GM18511 (cell line): ENCODE data around the gene WDR44.

Experiments used
- ATAC-seq: cut with Tn5 transposase; IDR thresholded peaks from one replicate; pipeline ENCODE4 v1.9.1; 2021; ENCODE audit warnings: mild to moderate bottlenecking, moderate library complexity; ENCODE audit not compliant: unreplicated experiment

WDR44 gene

DNA sequence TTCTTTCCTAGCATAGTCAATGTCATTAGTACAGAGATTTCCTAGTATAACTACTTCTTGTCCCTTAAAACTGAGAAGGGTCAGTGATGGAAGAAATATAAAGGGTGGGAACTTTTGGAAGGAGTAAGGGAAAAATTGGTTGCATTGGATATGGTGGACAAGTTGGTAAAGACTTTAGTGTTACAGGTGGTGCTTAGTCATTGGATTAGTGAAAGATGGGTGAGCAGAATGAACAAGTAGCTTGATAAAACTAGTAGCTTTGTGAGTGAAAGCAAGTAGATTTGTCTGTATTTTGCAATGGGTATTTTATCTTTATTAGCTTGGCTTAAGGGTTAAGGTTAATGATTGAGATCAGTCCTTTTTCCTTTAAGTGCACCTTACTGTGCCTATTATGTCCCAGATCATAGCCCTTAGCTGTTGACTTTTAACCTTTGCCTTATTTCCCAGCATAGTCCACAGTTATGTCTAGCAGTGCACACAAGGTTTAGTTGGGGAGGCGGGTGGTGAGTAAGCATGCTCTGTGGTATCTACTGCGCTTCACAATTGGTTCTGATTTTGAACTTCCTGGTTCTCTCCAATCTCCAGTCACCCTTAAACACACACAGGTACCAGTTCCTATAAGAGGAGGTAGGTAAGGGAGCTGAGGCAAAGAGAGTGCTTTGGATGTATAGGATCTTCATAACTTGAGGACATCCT is 9.5 kb downstream of the WDR44 start:
- no peak for ATAC-seq

DNA sequence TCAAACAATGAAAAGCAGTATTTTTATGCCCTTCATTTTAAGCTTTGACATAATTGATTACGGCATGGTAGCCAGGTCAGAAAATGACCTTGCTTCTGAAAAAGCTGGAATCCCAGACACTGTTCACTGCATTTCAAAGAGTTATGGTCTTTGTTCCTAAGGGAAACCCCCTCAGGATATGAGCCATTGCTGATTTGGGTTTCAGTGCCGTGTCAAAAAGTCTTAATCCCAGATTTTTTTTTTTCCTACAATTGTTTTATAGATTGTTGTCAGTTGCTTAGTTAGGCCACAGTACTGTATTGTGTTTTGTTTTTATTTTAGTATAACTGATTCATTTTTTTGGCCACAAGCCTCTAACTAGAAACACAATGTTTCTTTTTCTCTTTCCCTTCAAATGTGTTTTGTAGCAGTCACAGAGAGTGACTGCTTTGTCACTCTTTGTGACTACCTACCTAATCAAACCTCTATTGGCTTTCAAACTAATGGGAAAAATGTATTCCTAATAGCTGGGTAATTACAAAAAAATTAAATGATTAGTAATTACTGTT is 10.3 kb downstream of the WDR44 start:
- no peak for ATAC-seq

DNA sequence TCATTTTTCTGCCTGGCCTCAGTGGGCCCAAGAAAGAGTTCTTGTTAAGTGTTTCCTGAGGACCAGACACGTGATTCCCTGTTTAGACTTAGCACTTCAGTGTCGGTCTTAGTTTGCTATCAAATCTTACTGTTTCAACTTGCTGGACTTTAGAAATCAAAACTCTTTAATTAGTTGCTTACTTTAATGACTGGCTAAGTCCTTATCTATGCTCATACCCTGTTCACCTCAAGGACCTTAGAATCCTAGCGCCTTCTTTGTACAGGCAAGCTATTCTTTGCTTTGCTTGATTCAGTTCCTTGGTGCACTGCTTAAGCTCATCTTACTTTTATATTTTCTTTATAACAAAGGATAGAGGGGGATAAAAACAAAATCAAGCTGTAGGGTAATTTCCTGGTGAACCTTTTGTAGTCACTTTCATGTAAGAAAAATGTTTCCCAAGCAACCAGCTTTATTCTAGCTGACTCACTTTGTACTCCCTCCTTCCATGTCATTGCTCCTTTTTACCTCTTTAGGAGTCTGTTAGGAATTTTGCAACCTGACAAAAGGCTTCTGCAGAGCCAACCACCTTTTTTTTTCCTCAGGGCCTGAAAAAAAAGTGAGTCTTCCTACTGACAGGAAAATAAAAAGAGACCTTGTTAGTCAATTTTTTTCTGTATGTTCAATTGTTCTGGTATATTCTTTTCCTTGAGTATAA is 14.7 kb downstream of the WDR44 start:
- ATAC-seq, result no peak

DNA sequence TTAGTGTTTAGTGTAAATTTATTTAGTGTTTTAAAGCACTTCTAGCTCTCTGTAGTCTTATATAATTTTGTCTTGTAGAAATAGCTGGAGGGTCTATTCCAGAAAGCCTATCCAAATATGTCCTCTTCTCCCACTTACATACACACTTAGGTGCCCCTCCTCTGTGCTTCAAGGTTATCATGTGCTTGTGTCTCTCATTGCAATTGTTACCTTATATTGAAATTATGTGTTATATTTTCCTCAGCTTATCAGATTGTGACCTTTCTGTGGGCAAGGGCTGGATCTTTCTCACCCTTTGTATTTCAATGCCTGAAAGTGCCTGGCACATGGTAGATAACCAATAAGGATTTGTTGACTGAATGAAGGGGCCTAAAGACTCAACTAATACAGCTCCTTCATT is 18.4 kb downstream of the WDR44 start:
- ATAC-seq, result no peak

DNA sequence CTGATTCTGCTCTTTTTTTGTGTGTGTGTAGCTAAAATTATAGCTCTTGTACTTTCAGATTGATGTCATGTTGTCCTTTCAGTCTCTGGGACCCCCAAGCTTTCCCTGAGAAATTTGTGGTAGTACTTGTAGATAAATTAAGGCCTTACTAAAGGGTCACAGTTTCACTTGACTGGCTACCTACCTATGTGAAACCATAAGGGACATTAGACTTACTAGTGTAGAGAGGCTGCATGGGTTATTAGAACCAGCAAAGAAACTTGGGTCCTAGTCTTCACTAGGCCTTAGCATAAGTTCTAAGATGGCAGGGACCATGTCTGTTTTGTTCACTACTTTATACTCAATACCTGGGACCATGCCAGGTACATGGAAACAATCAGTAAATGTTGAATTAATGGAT is 21.4 kb downstream of the WDR44 start:
- ATAC-seq, result no peak

DNA sequence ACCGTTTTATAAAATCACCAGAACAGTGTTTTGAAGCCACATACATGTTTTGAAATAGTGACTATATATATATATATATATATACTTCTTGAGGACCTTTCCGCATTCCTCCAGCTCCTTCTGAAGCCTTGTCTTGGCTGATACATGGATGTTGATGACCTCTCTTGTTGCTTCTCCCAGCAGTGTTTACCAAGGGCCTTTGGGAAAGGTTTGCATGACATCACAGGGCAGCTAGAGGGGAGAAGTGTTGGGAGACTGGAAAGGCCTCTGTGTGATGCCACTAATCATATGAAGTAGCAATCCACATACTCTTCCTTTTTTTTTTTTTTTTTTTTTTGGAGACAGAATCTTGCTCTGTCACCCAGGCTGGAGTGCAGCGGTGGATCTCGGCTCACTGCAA is 22.5 kb downstream of the WDR44 start:
- no peak for ATAC-seq

DNA sequence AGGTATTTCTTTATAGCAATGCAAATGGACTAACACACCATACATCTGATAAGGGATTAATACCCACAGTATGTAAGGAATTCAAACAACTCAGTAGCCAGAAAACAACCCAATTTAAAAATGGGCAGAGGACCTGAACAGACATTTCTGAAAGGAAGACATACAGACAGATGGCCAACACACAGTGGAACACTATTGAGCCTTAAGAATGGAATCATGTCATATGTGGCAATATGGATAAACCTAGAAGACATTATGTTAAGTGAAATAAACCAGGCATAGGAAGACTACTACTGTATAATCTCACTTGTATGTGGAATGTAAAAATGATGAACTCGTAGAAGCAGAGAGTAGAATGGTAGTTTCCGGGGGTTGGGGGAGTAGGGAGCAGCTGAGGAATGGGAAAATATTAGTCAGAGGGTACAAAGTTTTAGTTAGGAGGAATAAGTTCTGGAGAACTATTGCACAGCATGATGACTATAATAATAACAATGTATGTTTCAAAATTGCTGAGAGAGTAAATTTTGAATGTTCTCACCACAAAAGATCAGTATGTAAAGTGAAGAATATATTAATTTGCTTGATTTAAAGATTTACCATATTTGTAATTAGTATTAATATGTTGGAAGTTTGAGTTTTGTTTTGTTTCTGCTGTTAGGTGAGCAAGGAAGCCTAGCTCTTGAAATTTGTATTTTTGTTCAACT is 25.2 kb downstream of the WDR44 start:
- ATAC-seq, result no peak

DNA sequence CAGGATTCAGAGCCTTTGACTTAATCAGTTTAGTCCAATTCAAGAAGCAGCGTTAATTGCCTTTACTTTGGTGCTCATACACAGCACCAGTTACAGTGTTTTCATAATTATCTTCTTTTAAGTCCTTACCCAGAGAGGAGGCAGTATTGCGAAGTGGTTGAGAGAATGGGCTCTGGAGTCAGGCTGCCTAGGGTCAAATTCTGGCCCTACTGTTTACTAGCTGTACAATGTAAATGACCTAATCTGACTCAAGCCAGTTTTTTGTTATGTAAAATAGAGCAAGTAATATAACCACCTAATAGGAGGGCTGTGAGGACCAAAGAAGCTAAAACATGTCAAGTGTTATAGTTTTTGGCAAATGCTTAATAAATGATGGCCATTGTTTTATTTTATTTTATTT is 27.6 kb downstream of the WDR44 start:
- no peak for ATAC-seq

DNA sequence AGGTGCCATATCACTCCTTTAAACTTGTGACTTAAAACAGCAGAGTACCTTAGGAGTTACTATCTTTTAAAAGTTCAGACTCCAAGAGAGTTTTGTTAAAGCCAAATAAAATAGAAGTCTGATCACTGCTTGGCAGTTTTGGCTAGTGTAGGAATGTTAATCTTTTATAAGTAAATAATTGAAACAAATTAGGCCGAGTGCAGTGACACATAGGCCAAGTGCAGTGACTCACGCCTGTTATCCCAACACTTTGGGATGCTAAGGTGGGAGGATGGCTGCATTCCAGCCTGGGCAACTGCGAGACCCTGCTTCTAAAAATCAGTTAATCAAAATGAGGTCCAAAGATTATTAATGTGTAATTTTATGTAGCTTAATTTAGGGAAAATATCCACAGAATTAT is 37.2 kb downstream of the WDR44 start:
- ATAC-seq, result no peak

DNA sequence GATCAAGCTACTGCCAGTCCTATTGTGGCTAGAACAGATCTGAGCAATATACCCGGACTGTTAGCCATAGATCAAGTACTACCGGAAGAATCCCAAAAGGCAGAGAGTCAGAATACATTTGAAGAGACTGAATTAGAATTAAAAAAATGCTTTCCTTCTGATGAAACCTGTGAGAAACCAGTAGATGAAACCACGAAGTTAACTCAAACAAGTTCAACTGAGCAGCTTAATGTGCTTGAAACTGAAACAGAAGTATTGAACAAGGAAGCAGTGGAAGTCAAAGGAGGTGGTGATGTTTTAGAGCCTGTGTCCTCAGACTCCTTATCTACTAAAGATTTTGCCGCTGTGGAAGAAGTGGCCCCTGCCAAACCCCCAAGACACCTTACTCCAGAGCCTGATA is 46.8 kb downstream of the WDR44 start:
- ATAC-seq, result peak; percentile 70

DNA sequence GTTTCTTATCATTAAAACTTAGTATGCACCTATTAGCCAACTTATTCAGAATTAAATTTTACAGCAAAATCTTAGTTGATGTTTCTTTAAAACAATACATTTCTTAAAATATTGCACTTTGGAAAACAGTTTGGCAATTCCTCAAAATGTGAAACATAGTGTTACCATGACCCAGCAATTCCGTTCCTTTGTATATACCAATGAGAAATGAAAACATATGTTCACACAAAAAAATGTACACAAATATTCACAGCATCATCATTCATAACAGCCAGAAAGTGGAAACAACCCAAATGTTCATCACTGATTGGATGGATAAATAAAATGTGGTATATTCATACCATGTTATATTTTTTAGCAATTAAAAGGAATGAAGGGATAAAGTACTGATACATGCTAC is 50.2 kb downstream of the WDR44 start:
- no peak for ATAC-seq

DNA sequence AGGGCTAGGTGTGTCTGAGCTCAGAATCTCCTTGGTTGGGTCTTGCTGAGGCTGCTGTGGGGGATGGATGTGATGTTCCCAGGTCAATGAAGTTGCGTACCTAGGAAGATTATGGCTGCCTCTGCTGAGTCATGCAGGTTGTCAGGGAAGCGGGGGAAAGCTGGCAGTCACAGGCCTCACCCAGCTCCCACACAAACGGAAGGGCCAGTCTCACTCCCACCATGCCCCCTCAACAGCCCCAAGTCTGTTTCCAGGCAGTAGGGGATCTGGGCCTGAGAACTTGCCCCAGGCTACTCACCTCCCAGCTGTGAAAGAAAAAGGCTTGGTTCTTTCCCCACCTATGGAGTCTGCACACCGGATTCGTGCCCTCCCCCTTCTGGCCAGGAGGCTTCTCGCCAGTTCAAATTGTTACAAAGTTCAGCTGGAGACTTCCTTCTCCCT is 72.9 kb downstream of the WDR44 start:
- ATAC-seq, result no peak

DNA sequence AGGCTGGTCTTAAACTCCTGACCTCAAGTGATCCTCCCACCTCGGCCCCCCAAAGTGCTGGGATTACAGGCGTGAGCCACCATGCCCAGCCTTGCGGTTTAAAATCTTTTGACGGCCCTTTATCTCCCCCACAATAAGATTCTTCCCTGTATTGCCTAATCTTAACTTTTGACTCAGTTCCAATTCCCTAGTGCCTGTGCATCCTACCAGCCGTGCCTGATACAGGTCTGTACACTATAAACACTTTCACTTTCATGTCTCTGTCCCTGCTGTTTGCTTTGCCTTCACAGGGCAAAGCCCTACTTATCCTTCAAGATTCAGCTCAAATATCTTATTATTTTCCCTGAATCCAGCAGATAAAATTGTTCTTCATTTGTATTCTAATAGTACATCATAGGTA is 74.6 kb downstream of the WDR44 start:
- peak; percentile 57 for ATAC-seq

DNA sequence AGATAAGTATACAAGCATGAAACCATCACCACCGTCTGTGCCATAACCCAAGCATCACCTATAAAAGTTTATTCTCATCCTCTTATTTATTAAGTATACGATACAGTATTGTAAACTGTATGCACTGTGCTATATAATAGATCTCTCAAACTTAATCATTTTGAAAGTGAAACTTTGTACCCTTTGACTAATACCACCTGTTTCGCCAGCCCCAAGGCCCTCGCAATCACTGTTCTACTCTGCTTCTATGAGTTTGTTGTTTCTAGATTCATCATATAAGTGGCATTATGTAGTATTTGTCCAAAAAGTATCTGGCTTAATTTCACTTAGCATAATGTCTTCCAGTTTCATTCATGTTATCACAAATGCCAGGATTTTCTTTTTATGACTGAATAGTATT is 77.7 kb downstream of the WDR44 start:
- ATAC-seq, result peak; percentile 96

DNA sequence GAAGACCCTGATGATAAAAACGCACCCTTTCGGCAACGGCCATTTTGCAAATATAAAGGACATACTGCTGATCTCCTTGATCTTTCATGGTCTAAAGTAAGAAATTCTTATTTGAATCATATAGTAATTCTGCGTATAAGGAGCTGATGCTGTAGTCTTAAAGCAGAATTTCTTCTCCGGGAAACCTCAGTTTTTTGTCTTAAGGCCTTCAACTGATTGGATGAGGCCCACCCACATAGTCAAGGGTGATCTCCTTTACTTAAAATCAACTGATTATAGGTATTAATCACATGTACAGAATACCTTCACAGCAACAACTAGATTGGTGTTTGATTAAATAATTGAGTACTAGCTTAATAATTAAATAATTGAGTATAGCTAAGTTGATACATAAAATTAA is 86.9 kb downstream of the WDR44 start:
- ATAC-seq, result no peak

DNA sequence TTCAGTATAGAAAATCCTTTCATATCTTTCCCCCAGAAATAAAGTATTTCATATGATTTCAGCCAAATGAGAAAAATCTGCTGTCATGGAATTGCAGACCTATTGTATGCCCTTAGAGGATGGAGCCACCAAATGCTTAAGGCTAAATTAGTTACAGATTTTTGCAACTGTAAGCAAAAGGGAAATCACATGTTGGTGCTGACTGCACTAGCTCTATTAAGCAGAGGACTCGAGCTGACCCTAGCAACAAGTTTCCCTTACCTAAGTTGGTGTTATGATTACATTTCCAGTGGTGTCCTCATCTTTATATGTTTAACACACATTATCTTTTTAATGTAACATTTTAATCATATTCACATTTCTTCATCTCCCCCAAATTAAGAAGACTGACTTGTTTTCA is 91.4 kb downstream of the WDR44 start:
- no peak for ATAC-seq

DNA sequence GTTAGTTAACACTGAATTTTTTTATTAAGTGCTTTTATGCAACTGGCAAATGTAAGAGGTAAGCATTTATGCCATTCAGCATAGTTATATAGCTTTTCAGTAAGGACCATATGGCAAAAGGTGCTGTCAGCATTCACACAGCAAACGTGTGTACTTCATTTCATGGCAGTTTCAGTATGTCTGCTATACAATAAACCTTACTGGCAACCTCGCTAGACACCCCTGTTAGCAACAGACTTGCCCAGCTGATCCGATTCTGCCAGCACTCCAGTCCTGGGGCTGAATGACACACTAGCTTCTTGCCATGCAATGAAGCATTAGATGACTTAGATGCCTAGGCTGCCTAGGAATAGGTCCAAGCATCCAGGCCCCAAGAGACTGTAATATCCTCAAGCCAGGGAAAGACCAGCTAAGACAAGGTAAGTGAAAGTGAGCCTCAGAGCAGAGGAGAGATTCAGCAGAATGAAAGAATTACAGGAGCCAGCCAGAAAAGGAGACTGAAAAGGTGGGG is 102.4 kb downstream of the WDR44 start:
- no peak for ATAC-seq

DNA sequence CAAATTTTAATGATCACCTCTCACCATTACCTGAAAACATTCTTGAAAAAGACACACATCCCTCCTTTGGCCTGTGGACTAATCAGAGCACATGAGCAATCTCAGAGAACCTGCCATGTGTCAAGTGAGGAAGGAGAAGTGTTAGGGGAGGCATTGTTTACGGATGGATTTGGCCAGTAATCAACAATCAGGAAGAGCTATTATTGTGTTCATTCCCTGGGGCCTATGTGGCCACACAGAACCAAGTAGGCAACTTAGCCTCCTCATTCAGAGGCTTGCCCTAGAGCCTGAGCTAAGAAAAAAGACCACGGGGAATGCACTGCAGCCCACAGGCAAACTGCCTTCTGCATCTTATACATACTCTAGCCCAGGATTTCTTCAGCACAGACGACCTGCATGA is 109.1 kb downstream of the WDR44 start:
- ATAC-seq, result no peak

DNA sequence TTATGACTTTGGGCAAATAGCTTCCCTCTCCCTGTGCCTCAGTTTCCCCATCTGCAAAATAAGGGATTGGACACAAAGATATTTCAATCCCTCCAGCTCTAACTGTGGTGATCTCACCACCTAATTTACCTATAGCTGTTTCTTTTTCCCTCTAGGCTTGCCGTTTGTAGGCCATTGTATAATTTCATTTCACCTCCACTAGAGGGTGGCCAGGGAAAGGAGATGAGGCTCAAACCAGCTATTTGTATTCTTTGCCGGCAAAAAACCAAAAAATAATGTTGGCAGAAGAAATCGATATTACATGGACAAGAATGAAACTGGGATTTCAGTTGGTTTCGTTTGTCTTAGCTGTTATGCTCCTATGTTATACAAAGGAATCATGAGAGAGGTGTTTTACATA is 113.6 kb downstream of the WDR44 start:
- peak; percentile 61 for ATAC-seq

DNA sequence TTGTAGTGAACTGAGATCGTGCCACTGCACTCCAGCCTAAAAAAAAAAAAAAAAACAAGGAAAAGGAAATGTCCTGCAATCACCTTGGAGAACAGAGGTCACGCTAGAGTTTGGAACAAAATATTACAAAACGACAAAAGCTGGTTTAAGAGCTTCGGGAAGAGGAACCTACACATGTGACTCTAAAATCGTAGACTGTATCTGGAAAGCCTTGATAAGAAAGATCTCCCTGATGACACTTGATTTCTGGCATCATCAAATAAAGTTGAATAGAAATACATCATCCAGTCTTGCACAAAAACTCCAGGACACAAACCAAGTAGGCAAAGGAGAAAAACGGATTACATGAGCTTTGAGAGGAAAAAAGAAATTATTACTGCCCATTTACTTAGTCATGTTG is 118.6 kb downstream of the WDR44 start:
- ATAC-seq, result no peak

DNA sequence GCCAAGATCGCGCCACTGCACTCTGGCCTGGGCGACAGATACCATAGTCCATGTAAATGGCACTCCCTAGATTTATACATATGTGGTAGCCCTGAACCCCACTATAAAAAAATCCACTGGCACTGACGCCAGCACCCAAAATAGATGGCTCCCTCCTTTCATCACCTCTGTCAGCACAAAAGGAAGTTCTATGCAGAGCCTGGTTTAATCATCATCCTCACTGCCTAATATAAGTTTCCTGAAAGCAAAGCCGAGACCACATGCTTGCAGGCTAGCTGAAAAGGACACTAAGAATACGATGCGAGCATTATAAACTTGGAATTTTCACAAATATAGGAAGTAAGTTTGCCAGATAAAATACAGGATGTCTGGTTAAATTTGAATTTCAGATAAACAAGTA is 122.2 kb downstream of the WDR44 start:
- no peak for ATAC-seq
